Limb (tissue), 2 donors: ENCODE results near the gene RPL41.

Source experiments
- DNase-seq, 2 donors: peaks; one replicate each; pipeline ENCODE4 v3.0.0-alpha.2; 2016; ENCODE audit errors: extremely low spot score in 2 of 2

The RPL41 gene

DNA sequence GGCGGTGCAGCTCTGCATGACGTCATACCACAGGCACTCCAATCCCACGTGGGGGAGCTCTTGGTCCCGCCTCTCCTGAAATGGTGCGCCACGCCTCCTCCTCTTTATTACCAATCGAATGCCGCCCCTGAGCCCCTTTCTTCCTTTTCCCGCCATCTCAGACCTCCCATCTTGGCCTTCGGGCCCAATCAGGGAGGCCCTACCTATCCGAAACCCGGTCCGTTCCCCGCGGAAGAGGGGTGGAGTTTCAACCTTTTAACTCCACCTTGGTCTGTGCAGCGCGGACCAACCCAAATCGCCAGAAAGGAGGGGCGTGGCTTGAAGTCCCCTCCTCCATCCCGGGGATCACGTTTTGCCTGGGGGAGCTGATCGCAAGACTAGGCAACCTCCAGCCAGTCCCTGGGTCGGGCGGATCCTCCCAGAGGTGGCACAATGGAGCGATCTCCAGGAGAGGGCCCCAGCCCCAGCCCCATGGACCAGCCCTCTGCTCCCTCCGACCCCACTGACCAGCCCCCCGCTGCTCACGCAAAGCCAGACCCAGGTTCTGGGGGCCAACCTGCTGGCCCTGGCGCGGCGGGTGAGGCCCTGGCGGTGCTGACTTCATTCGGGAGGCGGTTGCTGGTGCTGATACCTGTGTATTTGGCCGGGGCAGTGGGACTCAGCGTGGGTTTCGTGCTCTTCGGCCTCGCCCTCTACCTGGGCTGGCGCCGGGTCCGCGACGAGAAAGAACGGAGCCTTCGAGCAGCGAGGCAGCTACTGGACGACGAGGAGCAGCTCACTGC lies 11.6 kb downstream of the RPL41 start, which contains the start of gene ESYT1:
ESYT1 (plus strand) TSS at position 380 of the 782 bp plus-strand sequence; CDS start at position 433, 53 bp downstream.
- DNase-seq = peak; percentile 96 to 99

DNA sequence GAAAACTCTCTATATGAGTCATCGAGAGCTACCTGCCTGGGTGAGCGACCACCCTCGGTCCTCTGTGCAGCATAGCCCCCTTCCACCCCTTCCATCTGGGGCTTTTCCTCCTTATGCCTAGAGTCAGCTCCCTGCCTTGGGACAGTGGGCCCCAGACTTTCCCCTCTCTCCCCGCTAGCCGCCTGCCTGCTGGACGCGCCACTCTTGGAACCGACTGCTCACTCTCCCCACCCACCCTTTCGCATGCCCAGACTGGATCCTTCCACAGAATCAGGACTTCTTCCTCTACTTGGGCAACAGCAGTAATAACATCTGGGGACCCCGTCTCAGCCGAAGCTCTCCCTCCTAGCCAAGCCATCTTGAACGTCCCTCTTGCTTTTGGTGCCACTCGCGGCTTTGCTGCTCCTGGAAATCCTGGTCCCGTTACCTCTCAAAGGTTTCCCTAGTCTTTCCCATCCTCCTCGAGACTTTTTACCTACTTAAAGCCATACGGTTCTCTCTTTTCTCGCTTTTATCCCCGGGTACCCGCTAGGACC lies 12.3 kb downstream of the RPL41 start:
- DNase-seq = peak in 1 of 2 donors; percentile 64

DNA sequence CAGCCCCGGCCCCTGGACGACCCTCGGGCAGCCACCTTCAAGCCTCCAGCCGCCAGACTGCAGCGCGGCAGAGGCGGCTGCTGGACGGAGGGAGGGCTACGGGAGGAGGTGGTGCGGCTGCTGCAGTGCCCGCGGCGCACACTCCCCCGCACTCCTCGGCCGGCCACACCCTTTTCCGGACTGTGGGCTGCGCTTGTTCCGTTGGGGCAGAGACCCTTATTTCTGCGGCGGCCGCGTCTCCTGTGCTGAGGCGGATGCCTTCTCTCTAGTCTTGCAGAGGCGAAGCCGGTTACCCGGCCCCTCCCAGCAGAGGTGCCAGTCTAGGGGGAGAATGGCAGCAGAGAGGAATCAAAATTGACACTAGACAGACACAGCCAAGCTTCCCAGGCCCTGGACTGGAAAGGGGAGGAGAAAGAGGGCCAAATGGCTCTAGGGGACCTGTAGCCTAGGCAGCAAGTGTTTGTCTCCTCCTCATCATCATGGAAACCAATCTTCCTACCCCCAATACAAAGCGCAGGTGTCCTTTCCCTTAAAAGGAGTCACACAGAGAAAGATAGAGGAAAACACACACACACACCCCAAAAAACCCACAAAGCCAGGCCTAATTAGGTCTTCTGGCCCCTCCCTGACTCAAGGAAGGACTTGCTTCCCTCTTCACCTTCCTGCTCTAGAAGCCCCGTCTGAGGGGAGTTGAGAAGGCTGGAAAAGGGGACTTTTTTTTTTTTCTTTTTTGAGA lies 12.9 kb downstream of the RPL41 start:
- DNase-seq = peak; percentile 36 to 74

DNA sequence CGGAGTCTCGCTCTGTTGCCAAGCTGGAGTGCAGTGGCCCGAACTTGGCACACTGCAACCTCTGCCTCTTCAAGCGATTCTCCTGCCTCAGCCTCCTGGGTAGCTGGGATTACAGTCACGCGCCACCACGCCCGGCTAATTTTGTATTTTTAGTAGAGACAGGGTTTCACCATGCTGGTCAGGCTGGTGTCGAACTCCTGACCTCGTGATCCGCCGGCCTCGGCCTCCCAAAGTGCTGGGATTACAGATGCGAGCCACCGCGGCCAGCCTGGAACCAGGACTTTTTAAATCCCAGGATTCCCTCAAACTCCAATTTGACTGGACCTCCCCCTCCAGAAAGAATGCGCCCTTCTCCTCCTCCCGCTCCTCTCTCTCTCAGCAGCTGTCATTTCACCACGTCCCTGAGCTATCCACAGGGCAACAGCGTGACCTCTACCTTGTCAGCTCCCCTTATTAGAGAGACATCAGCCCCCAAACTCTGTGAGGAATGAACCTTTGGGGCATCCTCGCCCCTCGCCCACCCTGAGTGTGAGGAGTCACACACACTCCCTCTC lies 13.6 kb downstream of the RPL41 start:
- no peak for DNase-seq

DNA sequence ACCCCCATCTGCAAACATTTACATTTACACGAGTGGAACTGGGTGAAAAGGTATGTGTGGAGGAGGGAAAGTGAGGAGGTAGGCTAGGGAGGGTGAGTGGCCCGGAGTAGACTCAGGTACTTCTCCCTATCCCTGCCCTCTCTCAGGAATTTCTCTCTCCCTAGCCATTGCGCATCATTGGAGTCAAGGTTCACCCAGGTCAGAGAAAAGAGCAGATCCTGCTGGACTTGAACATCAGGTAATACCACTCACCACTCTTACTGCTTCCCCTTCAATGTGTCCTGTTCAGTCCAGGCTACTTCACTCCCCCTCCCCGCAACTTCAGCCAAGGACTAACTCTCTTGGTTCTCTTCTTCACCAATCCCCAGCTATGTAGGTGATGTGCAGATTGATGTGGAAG lies 14.4 kb downstream of the RPL41 start:
- DNase-seq = no peak

DNA sequence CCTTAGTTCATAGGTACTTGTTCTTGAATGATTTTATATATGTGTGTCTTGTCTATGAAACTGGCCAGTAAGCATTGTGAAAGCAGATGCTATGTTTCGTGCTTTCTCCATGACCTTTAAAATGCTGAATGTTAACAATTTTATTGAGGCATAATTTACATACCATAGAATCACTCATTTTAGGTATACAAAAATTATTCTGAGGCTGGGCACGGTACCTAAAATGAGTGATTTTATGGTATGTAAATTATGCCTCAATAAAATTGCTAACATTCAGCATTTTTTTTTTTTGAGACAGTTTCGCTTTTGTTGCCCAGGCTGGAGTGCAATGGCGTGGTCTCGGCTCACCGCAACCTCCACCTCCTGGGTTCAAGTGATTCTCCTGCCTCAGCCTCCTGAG lies 18.5 kb downstream of the RPL41 start:
- no peak for DNase-seq

DNA sequence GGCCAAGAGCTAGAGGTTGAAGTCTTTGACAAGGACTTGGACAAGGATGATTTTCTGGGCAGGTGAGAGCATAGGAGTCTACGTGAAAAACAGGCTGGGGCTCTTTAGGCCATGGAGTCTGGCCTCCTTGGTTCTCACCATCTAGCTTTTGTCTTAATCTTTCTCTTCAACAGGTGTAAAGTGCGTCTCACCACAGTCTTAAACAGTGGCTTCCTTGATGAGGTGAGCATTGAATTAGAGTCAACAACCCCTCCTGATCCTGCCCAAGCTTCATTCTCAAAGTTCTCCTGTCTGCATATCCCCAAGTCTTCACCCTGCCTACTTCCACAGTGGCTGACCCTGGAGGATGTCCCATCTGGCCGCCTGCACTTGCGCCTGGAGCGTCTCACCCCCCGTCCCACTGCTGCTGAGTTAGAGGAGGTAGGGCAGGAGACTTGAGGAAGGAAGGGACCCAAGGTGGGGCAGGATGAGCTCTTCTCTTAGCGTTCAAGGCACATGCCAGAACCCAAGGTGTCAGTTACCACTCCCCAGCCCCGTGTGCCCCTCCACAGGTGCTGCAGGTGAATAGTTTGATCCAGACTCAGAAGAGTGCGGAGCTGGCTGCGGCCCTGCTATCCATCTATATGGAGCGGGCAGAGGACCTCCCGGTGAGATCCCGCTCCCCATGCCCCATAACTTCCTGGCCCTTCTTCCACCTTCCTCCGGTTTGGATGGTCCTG lies 21.6 kb downstream of the RPL41 start:
- DNase-seq = no peak

DNA sequence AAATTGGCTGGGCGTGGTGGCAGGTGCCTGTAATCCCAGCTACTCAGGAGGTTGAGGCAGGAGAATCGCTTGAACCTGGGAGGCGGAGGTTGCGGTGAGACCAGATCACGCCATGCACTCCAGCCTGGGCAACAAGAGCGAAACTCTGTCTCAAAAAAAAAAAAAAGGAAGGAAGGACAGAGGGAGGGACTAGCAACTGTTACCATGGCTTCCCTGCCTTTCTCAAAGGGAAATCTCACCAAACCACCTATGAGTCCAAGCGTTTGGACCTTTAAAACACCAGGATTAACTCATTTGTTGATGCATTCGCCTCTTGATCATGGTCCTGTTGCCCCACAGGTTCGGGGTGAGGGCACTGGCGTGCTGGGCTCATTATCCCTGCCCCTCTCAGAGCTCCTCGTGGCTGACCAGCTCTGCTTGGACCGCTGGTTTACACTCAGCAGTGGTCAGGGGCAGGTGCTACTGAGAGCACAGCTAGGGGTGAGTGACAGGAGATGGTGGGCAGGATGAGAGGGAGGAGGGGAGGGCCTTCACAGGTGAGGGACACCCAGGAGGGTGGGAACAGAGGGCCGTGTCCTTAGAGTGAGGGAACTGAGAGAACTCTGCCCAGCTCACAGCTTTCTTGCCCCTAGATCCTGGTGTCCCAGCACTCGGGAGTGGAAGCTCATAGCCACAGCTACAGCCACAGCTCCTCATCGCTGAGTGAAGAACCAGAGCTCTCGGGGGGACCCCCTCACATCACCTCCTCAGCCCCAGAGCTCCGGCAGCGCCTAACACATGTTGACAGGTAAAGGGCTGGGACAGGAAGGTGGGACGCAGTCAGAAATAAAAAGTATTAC lies 25.7 kb downstream of the RPL41 start:
- no peak for DNase-seq

DNA sequence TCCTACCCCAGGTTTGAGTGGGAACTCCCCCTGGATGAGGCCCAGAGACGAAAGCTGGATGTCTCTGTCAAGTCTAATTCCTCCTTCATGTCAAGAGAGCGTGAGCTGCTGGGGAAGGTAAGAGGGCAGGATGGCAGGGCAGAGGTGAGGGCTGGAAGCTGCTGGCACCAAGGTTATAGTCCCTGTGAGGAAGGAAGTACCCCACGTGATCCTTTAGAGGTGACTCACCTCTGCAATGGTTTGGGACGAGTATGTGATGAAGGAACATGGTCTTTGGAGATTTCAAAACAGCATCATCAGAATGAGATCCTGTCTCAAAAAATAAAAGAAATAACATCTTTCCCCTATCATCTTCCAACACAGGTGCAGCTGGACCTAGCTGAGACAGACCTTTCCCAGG lies 26.8 kb downstream of the RPL41 start:
- DNase-seq = no peak

DNA sequence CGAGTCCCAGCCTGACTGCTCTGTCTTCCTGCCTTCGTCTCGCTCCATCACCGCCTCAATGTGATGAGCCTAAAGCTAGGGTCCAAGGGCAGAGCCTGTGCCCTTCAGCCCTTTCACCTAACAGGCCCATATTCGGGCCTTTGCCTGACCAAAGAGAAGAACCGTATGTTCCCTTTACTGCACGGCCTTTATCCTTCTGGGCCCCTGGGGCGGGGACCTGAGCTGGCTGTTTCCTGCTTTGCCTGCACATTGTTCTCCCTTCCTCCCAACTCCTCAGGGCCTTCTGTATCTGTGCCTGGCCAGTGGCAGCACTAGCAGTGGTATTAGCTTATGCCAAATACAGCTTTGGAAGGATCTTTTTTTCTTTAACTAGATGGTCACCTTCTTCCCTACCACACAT lies 27.4 kb downstream of the RPL41 start:
- DNase-seq = no peak

DNA sequence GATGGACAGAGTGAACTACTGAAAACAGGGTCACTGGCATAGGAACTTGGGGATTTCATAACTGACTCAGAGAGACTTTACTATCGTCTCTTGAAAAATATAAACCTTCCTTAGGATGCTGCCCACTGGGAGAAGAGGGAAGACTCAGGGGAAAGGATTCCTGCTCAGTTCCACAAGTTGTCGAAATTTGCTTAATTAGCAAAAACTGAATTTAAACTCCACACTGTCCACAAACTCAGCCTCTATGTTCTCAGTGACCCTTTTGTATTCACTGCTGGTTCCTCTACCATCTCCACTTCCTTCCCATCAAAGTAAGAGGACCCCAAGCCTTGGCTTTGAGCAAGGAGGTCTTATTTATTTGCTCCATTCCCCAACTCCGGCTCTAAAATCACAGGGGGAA lies 28.8 kb downstream of the RPL41 start:
- DNase-seq = no peak

DNA sequence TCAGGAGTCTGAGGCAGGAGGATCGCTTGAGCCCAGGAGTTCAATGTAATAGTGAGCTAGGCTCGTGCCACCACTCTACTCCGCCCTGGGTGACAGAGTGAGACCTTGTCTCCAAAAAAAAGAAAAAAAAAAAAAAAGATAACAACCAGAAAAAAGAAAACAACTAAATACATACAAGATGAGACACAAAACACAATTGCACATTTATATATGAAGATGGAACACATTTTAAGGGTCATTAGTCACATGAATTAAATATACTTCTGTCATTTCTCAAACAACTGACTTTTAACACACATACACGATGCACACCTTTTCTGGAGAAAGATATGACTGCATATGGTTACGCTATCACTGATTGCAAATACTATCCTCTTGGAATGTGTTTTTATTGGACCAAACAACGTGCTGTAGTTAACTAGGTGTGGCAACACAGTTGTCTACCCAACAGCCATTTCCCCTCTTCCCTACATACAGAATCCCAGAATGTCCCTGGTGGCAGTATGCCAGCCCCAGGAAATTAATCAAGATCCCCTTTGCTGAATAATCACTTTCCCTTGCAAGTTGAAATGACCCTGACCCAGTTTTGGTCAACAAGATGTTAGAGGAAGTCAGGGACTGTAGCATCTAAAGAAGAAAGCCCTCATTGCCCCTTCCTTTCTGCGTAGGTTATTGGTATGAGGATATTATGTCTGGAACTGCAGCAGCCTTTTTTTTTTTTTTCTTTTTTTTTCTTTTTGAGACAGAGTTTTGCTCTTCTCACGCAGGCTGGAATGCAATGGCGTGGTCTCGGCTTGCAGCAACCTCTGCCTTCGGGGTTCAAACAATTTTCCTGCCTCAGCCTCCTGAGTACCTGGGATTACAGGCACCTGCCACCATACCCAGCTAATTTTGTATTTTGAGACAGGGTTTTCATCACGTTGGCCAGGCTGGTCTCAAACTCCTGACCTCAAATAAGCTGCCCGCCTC lies 30.3 kb downstream of the RPL41 start:
- no peak for DNase-seq

DNA sequence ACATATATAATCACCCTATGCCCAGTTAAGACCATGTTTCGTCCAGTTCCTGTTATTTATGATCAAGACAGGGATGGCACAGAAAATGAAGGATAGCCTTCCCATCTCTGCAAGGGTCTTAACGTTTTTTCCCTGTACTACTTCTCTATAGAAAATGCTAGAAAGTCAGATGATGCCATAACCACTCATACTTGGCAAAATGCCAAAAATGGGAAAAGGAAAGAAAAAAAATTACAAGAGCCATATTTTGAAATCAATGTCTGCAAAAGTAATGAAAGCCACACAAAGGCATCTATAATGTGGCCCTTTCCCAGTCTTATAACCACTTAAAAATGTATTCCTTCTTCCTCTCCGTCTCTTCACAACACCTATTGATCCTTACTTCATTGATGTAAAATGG lies 34.1 kb downstream of the RPL41 start:
- DNase-seq = no peak

DNA sequence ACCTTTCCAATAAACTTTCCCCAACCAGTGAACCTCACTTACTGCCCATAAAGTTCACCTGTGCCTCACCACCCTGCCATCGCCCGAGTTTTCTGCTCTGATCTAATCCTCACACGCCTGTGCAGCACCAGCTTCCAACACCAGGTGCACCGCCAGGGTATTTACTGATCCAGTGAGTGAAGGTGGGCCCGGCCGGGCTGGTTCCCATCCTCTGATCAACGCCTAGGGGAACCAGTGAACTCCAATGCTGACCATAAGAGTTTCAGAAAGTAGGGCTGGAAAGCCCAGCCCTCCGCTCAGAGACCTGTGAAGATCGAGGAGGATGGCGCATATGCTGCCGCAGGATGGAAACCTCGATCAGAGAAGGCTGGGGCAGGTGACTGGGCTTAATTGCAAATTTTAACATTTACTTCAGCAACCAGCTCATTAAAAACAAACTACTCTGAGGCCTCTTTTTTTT lies 35.3 kb downstream of the RPL41 start:
- DNase-seq = peak in 1 of 2 donors; percentile 53

DNA sequence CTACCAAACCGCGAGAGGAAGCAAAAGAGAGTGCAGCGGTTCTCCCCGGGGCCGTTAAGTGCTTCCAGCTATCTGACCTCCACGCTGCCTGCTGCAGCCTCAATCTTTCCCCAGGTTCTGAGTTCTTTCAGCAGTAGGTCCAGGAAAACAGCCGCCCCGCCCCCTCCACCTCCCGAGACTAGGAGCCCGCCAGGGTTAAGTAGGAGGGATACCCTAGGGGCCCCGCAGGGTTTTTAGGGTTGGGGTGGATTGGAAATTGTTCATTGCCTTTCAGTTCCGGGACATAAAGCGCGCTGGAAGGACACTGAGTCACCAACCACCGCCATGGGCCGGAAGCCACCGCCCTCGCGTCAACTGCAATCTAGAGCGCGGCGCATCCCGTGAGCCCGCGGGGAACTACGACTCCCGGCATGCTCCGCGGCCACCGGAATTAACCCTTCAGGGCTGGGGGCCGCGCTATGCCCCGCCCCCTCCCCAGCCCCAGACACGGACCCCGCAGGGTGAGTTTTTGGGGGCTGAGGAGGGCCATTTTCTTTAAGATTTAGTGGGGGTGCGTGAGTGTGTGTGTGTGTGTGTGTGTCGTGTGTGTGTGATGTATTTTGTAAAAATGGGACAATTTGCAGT lies 35.8 kb downstream of the RPL41 start, which contains the start of gene MYL6B:
MYL6B (plus strand) TSS at position 456 of the 624 bp plus-strand sequence. CDS start 1,332 bp downstream, outside the sequence.
- peak; percentile 93 to 94 for DNase-seq

DNA sequence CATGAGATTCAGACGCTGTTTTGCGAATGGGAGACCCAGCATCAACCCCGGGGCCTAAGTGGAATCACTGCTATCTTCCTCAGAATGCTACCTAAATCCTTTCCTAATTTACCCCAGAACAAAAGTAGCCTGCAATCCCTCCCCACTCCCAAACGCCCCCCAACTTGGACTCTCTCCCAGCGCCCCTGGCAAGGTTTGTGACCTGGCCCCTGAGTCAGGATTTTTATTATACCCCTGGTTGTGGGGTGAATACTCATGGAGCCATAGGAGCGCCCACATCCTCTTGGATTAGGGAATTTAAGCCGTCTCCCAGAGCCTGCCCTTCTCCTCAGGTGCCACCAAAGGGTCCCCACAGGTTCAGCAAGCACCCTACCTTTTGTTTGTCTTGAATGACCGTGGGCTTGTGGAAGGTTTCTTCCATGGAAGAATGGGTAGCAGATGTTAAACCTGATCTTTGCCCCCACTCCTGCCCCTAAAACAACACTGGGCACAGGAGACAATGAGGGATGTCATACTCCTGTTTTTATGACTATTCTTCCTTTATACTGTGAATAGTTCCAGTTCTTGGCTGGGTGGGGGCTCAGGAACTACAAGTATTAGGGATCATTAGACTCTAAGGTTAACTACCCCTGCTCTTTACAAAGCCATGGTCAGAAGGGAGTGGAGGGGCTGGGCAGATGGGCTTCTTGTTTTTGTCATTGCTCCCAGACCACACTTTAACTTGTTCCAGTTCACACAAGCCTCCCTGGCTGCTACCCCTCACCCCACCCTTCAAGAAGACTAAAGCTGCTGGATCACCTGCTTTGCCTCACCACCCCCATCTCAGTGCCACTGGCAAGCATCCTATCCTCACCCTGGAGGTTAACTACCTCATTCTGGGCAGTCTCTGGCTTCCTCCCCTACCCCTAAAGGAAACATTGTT lies 36.6 kb downstream of the RPL41 start:
- no peak for DNase-seq

DNA sequence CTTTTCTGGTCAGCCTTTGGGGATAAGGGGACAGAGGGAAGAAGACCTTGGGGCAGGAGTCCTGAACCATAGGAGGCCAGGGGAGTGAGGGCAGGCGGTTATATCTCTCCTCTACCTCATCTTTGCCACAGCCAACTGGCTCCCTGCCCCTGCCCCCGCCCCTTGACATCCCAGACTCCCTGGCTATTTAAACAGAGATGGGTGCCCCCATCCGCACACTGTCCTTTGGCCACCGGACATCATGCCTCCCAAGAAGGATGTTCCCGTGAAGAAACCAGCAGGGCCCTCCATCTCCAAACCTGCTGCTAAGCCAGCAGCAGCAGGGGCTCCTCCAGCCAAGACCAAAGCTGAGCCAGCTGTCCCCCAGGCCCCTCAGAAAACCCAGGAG lies 37.2 kb downstream of the RPL41 start:
- no peak for DNase-seq
